Right atrium auricular region (tissue), 2 donors: Measurements from ENCODE around the gene DYNC2H1. TPM values are rescaled to one million over a fixed set of nuclear protein-coding genes. Genes with fewer than 3 reads are reported as not detected.

Source experiments
- DNase-seq: peaks from one replicate; pipeline ENCODE4 v3.0.0-alpha.2; 2019; ENCODE audit warnings: low spot score
- H3K27ac ChIP-seq, 2 donors: fragments of 200-600 bp; sonication (generic); 1 replicate in 1 of 2; 2 replicates in 1 of 2; pipeline ENCODE4 v1.5.1; 2016 to 2019
- H3K27me3 ChIP-seq, 2 donors: fragments of 200-600 bp; sonication (generic); one replicate each; pipeline versions ENCODE4 v1.5.1 to v1.6.0; 2017 to 2019
- H3K36me3 ChIP-seq: fragments of 200-600 bp; sonication (generic); one replicate; pipeline ENCODE4 v1.5.1; 2016
- H3K4me1 ChIP-seq, 2 donors: fragments of 200-600 bp; sonication (generic); one replicate each; pipeline versions ENCODE4 v1.5.1 to v1.6.0; 2017 to 2019
- H3K4me3 ChIP-seq, 2 donors: fragments of 200-600 bp; sonication (generic); 1 replicate in 1 of 2; 2 replicates in 1 of 2; pipeline ENCODE4 v1.5.1; 2017 to 2019; ENCODE audit warnings: mild to moderate bottlenecking in 1 of 2, moderate library complexity in 1 of 2
- H3K9me3 ChIP-seq, 2 donors: fragments of 200-600 bp; sonication (generic); one replicate each; pipeline ENCODE4 v1.5.1; 2019
- CTCF ChIP-seq, 2 donors: fragments of 200-600 bp; sonication (generic); IDR thresholded peaks; one replicate each; pipeline ENCODE4 v1.5.1; 2019; ENCODE audit warnings: antibody characterized with exemption in 2 of 2
- total RNA-seq, 2 donors: library from RNA; depleted of rRNA; stranded (reverse); fragments of >200 nt; gene quantifications; one replicate each; pipeline ENCODE4 v1.1.0, GENCODE V29; 2016

The DYNC2H1 gene
- total RNA-seq, 2 donors from 2014 or later: 7.8 to 12.7 TPM

GRCh38 chr11:103284260-103284659, 175.0 kb downstream of the DYNC2H1 start:
- no peak for DNase-seq
- H3K4me1 ChIP-seq: no peaks in the 10 kb centered on the region
- H3K4me3 ChIP-seq: no peak overlapping the region
- peaks cover 3% of the 10 kb centered on the region for H3K36me3 ChIP-seq
- H3K27ac ChIP-seq: no peak overlapping the region
- no peaks in the 10 kb centered on the region for H3K27me3 ChIP-seq
- no peak for TF ChIP-seq CTCF (IDR thresholded peaks at IDR 0.05)
- no peaks in the 10 kb centered on the region for H3K9me3 ChIP-seq

- TF ChIP-seq CTCF (IDR thresholded peaks at IDR 0.05): no peak
- H3K9me3 ChIP-seq: peaks cover 0 to 60% of the 10 kb centered on the region in 2 donors
- H3K27ac ChIP-seq: no peak overlapping the region
- no peak for DNase-seq
- no peaks in the 10 kb centered on the region for H3K4me1 ChIP-seq
- H3K36me3 ChIP-seq: peaks cover 41% of the 10 kb centered on the region
- no peak overlapping the region for H3K4me3 ChIP-seq
- H3K27me3 ChIP-seq: no peaks in the 10 kb centered on the region
Measured at GRCh38 chr11:103294516-103294915, 185.3 kb downstream of the DYNC2H1 start.

- DNase-seq: no peak
- no peak overlapping the region for H3K27ac ChIP-seq
- H3K9me3 ChIP-seq: peaks cover 0 to 60% of the 10 kb centered on the region in 2 donors
- H3K36me3 ChIP-seq: peaks cover 35% of the 10 kb centered on the region
- TF ChIP-seq CTCF (IDR thresholded peaks at IDR 0.05): no peak
- no peaks in the 10 kb centered on the region for H3K4me1 ChIP-seq
- H3K4me3 ChIP-seq: no peak overlapping the region
- no peaks in the 10 kb centered on the region for H3K27me3 ChIP-seq
Measured at GRCh38 chr11:103295704-103296103, 186.5 kb downstream of the DYNC2H1 start.

- H3K4me3 ChIP-seq: no peak overlapping the region
Measured at GRCh38 chr11:103297900-103298299, 188.7 kb downstream of the DYNC2H1 start.

GRCh38 chr11:103315248-103315647, 206.0 kb downstream of the DYNC2H1 start:
- DNase-seq: no peak
- no peak overlapping the region for H3K27ac ChIP-seq
- no peaks in the 10 kb centered on the region for H3K36me3 ChIP-seq
- H3K4me1 ChIP-seq: no peaks in the 10 kb centered on the region
- no peaks in the 10 kb centered on the region for H3K27me3 ChIP-seq
- H3K4me3 ChIP-seq: no peak overlapping the region
- no peaks in the 10 kb centered on the region for H3K9me3 ChIP-seq
- TF ChIP-seq CTCF (IDR thresholded peaks at IDR 0.05): no peak

More at GRCh38 chr11:103297900-103298299, 188.7 kb downstream of the DYNC2H1 start:
- H3K4me1 ChIP-seq: no peaks in the 10 kb centered on the region
- no peak overlapping the region for H3K27ac ChIP-seq
- H3K36me3 ChIP-seq: peaks cover 33% of the 10 kb centered on the region
- no peaks in the 10 kb centered on the region for H3K27me3 ChIP-seq
- H3K9me3 ChIP-seq: peaks cover 0 to 40% of the 10 kb centered on the region in 2 donors
- no peak for DNase-seq
- no peak for TF ChIP-seq CTCF (IDR thresholded peaks at IDR 0.05)

- no peak for DNase-seq
- H3K9me3 ChIP-seq: no peaks in the 10 kb centered on the region
- H3K27ac ChIP-seq: no peak overlapping the region
- TF ChIP-seq CTCF (IDR thresholded peaks at IDR 0.05): no peak
- no peaks in the 10 kb centered on the region for H3K27me3 ChIP-seq
- no peaks in the 10 kb centered on the region for H3K36me3 ChIP-seq
- no peak overlapping the region for H3K4me3 ChIP-seq
- H3K4me1 ChIP-seq: no peaks in the 10 kb centered on the region
Measured at GRCh38 chr11:103317118-103317517, 207.9 kb downstream of the DYNC2H1 start.
